ENCODE results near the gene SLC25A43. TPM values are rescaled to one million over a fixed set of nuclear protein-coding genes. Genes with fewer than 3 reads are reported as not detected.
"Not testable (repeated sequence)": the region's sequence is repeated elsewhere in the genome, so short reads cannot be mapped to it uniquely, and the experiment has no call there.

Gene SLC25A43
- polyA plus RNA-seq, 3 donors = 5.9 to 6.3 (median 6.1) TPM

DNA sequence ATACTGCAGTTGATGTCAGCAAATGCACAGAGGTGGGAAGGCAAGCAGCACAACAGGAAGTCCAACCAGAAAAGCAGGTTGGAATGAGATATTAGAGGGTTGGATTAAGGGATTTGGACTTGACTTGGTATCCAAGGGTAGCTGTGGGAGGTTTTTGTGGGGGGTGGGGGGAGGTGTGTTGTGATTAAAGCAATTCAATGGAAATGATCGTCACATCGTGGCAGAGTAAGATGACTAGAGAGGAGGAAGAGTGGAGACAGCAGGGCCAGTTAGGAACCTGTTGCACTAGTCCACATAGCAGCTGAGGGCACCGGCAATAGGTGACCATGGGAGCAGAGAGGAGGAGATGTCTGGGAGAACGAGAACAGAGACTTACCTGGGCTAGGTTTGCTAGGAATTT is 2.4 kb downstream of the SLC25A43 start:
- DNase-seq = no peak

DNA sequence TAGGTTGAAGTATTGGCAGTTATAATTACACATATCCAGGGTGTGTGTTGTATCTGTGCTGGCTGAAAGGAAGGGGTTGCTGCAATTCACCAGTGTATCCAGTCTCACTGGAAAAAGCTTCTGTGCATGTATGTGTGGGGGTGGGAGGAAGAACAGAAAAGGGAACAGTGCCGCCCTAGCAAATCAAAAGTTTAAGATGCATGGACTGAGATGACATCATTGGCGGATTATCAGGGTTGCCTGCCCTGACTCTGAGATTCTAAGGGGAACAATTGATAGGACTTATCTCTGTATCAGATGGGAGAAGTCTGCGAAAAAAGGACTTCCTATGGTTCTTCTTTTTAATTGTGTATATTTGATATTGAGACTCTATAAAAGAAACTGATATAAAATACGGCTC is 3.5 kb downstream of the SLC25A43 start:
- no peak for DNase-seq

DNA sequence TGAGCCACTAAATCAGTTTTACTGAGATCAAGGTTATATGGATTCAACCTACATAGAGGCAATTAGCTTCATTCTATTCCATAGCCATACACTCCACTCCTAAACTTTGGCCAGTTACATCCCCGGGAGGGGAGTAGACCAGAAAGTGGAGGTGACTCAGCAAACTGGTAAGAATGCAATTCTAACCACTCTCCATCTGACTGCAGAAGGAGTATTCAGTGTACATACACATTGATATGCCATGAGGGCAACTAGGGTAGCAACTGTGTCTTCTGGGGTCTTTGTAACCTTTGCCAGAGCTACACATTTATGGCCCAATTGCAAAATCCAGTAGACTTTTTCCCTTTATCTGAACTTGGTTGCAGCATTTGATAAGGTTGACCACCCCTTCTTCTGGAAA is 7.6 kb downstream of the SLC25A43 start:
- DNase-seq = no peak

DNA sequence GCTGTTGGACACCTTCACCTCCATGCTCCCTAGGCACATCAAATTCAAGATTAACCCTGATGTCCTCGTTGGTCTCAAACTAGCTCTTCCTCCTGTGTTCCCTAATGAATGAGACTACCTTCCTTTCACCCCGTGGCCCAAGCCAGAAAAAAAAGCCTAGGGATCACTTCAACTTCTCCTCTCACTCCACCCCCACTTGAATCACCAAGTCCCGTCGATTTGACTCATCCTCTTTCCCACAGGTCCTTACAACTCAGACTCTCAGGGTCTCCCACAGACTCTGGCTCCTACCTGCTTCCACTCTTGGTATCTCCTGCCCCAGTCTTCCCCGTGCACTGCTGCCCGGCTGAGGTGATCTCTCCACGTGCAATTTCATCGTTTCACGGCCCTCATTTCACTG is 8.5 kb downstream of the SLC25A43 start:
- DNase-seq = no peak

DNA sequence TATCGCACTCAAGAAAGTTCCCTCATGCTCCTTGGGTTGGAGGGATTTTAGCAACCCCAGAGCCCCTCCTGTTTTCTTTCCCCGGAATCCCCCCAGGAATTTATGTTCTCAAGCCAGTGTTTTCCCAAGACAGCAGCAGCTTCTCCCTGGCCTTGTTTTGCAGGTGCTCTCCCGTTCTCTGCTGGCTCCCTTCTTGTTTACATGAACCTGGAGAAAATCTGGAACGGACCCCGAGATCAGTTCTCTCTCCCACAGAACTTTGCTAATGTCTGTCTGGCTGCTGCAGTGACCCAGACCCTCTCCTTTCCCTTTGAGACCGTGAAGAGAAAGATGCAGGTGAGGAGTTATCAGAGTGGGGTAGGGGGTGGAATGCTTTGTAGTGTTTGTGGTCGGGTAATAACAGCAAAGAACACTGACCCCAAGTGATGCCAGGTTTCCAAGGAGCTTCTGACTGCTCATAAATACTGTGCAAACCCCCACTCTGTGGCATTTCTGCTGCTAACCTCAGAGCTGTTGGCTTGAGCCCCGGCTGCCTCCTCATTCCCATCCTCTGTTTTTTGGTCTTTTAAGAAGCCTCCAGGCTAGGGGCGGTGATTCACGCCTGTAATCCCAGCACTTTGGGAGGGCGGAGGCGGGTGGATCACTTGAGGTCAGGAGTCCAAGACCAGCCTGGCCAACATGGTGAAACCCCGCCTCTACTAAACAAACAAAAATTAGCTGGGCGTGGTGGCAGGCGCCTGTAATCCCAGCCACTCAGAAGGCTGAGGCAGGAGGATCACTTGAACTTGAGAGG is 11.1 kb downstream of the SLC25A43 start:
- no peak for DNase-seq

DNA sequence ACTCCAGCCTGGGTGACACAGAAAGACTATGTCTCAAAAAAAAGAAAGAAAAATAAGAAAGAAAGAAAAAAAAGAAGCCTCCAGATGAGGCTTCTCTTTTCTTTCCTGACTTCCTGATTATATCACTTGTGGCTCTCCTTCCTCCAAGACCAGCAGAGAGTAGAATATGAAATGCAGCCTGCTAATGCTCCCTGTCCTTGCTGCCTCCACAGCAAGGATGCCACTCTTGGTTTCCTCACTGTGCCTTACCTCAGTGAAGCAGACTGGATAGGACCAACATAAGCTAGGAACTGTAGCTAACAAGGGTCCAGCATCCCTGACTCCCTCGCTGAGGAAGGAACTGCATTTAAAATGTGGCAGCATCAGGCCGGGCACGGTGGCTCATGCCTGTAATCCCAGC is 11.7 kb downstream of the SLC25A43 start:
- no peak for DNase-seq

DNA sequence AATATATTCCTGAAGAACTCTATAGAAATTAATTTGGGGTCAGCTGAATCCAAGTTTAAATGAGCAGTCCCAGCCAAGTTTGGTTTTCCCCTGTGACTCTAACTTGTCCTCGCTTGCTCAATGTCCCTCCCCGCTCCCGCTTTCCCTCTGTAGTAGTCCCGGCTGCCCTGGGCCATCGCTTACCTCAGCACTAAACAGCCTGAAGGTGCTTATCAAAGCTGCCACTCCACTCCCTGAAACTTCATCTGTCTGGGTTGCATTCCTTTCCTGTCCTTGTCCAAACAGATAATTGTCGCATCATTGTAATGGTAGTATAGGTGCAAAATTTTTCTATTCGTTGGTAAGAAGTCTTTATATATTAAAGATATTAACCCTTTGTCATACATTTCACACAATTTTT is 12.8 kb downstream of the SLC25A43 start:
- DNase-seq = no peak

DNA sequence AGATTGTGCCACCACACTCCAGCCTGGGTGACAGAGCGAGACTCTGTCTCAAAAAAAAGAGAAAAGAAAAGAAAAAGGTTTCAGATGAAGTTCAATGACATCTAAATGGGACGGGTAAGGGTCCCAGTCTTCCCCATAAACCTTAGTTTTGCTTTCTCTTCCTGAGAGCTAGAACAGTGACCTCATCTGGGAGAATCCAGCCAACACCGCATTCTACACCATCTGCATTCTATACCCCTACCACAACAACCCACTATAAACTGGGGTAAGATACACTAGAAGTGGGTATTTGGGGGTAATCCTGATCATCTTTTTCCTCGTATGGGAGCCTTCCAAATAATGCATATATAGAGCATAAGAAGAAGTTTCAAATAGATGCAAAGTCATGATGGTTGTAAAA is 18.2 kb downstream of the SLC25A43 start:
- no peak for DNase-seq

- DNase-seq = no peak
Observed at GRCh38 chrX:119417842-119418241, 18.7 kb downstream of the SLC25A43 start.

GRCh38 chrX:119419146-119419545 is 20.0 kb downstream of the SLC25A43 start:
- DNase-seq = no peak

DNA sequence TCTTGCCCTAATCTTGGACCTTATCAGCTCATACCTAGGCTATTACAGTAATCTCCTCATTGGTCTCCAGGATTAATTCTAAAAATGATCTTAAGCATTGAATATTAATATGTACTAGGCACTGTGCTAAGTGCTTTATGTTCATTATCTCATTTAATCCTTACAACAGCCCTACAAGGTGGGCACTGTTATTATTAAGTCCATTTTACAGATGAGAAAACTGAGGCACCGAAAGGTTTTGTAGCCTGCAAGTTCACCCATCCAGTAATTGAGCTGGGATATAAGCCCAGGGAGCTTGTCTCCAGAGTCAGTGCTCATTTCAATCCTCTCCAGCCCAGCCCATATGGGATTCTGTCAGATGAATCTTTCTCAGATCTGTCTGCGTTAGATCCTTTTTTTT is 20.8 kb downstream of the SLC25A43 start:
- DNase-seq = no peak

DNA sequence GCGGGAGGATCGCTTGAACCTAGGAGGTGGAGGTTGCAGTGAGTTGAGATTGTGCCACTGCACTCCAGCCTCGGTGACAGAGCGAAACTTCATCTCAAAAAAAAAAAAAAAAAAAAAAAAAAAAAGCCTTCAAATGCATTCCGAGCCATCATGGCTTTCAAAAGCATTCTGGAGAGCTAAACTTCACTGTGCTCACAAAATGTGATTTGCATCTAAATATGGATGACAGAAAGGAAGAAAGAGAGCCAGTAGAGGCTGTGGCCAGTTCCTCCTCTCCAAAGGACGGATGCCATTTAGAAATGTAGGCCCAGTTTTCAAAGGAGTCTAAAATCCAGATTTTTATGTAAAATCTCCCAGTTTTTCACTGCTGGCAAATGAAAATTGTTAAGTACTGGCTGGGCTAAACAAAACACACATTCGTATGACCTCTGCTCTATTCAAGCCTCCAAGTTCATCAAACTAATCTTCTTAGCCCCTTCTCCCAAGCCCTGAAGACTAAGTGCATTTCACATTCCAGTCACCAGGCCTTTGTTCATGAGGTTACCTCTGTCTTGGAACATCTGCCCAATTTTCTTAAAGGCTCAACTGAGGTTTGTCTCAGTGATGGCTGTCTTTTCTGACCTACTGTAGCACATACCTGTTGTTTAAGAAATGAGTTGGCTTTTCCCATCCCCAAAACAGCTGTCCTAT is 22.0 kb downstream of the SLC25A43 start:
- no peak for DNase-seq

DNA sequence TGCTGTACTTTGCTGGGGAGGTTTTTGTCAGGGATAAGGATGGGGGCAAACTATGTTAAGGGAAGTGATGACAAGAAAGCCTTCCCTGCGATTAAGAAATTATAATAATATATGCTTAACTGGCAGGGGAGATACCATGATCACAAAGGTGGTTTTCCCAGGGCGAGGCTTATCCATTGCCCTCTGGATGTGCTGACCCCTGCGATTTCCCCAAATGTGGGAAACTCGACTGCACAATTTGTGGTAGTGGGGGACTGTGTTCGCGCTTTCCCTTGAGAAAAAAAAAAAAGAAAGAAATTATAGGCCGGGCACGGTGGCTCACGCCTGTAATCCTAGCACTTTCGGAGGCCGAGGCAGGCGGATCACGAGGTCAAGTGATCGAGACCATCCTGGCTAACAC is 24.5 kb downstream of the SLC25A43 start:
- DNase-seq = no peak

DNA sequence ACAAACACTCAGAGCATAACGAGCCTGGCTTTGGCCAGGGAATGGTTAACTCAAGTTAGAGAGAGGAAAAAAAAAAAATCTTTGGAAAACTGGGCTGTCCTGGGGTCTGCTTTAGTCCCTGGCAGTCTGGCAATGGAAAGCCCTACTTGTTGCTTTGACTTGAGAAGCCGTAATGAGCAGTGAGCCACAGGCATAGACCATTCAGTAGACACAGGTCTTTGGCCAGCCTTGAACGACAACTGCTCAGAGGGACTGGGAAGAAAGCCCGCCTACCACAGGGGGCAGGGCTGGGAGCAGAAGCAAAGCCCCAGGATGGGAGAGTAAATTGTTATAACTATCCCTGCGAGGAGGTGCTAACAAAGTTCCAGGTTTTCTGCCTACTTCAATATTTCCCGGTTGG is 25.9 kb downstream of the SLC25A43 start:
- DNase-seq = no peak

- no peak for DNase-seq
Observed at GRCh38 chrX:119427024-119427794, 28.1 kb downstream of the SLC25A43 start.

DNA sequence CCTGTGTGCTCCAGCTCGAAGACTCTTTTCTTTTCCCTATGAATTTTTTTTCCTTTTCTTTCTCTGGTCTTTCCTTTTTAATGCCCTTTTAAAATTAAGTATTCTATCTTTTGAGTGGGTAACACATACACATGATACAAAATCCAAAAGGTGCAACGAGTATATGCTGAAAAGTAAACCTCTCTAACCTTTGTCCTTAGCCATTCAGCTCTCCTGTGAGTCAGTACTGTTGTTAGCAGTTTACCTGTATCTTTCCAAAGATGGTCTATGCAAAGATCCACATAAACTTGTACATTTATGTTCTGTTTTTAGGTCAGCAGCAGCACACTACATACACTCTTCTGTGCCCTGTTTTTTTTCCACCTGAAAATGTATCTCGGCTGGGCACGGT is 28.7 kb downstream of the SLC25A43 start:
- DNase-seq = no peak

DNA sequence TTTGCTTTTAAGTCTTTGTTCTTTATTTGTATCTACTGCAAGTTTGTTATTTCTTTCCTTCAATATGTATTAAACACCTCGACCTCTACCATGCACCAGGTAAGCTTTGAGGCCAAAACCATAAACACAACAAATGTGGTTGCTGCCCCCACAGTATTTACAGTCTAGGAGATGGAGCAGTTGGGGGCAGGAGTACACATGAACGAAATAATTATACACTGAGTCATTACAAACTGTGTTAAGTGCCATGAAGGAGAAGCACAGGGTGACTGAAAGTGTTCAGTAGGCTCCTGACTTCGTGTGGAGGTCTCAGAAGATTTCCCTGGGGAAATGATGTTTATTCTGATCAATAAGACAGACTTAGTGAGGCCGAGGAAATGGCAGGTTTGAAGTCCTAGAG is 30.3 kb downstream of the SLC25A43 start:
- no peak for DNase-seq

DNA sequence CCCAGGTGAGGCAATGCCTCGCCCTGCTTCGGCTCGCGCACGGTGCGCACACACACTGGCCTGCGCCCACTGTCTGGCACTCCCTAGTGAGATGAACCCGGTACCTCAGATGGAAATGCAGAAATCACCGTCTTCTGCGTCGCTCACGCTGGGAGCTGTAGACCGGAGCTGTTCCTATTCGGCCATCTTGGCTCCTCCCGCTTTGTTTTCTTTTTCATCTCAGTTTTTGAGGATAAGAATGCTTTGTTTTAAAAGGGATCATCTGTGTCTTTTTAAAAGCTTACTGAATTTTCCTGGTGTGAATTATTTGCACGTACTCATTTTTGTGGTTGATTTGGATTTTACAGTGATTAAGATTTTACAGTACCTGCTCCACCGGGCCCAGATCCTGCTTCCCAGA is 42.2 kb downstream of the SLC25A43 start:
- DNase-seq = not testable (repeated sequence)

DNA sequence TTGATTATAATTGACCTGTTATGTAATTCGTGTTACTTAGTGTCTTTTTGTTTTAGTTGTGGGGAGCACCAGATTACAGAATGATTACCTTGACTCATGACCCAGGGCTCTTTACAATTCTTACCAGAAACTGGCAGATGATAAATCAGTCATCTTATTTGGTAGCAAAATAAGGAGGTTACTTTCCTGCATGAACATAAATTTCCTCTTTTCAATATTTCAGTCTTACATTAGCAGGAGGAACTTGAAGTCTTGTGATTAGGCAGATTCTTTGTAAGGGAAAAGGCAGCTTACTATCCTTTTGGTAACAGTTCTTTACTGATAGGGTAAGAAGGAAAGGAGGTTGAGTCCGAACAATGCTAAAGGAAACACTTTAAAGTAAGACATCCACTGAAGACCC is 43.1 kb downstream of the SLC25A43 start:
- DNase-seq = no peak

GRCh38 chrX:119453202-119453601 is 54.1 kb downstream of the SLC25A43 start:
- DNase-seq = no peak

DNA sequence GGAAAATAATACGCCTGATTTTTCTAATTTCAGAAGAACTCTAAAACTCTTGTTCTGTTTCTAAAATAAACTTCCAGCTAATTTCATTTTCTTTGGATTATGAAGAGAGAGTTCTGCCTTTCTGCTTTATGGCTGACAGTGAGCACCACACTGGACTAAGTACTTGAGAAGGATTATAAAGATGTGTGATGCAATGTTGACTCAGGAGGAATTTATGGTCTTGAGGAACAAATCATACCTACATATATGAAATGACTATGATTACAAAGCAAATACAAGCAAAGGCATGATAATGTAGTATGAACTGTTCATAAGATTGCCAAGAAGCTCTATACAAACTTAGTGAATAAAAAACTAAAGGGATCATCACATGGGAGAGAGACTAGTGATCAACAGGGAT is 56.1 kb downstream of the SLC25A43 start:
- DNase-seq = no peak

- no peak for DNase-seq
Observed at GRCh38 chrX:119459181-119459580, 60.0 kb downstream of the SLC25A43 start.

DNA sequence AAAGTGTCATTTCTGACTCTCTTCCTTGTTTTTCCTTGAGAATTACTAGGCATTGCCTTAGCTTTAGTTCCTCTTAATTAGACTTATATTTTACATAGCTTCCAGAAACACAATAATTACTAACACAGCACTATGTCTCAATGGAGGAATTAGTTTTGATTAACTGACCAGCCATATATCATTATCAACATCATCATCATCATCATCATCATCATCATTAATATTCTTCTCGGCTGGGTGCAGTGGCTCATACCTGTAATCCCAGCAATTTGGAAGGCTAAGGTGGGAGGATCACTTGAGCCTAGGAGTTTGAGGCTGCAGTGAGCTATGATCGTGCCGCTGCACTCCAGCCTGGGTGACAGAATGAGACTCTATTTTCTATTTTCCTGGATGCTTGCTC is 66.4 kb downstream of the SLC25A43 start:
- no peak for DNase-seq

Data from renal pelvis (tissue), 4 donors.